Muscle of arm (tissue), 14 donors: Measurements from ENCODE around the gene MACROD1. TPM values are rescaled to one million over a fixed set of nuclear protein-coding genes. Genes with fewer than 3 reads are reported as not detected.
A peak's percentile ranks its signal among the peaks of the same experiment; 100 is the strongest.

ENCODE experiments used
- DNase-seq: peaks from one replicate; pipeline ENCODE4 v3.0.0-alpha.2; 2013
- long read RNA-seq, 11 donors: transcript quantifications; one replicate each; lab custom pipeline, GENCODE V29; 2026
- polyA plus RNA-seq, 12 donors: library from polyadenylated mRNA; unstranded; fragments of 120-200 nt; gene quantifications; one replicate each; pipeline ENCODE4 v1.2.1, GENCODE V29; 2013; ENCODE audit not compliant: insufficient read length in 12 of 12

Gene MACROD1
- 100 to 1,000 TPM in 1 of 12 donors, 10 to 100 TPM in 10, not detected in 1; 41.1 to 129 (median 55.2) TPM for polyA plus RNA-seq
- long read RNA-seq, donor 1, transcript MACROD1-201 (11 exons, 1,205 nt): major isoform, 6 of 435 reads
- long read RNA-seq, donor 1, partial matches to known transcripts: 271 of 435 reads
- long read RNA-seq, donor 1, other reads (novel, unspliced or antisense): 158 of 435 reads
- long read RNA-seq, donor 2, transcript MACROD1-201 (11 exons, 1,205 nt): major isoform, 15 of 17 reads
- long read RNA-seq, donor 2, partial matches to known transcripts: 0 of 17 reads
- long read RNA-seq, donor 2, other reads (novel, unspliced or antisense): 0 of 17 reads
- long read RNA-seq, donor 3, transcript MACROD1-201 (11 exons, 1,205 nt): major isoform, 5 of 6 reads
- long read RNA-seq, donor 3, partial matches to known transcripts: 0 of 6 reads
- long read RNA-seq, donor 3, other reads (novel, unspliced or antisense): 0 of 6 reads
- long read RNA-seq, donor 4, transcript MACROD1-201 (11 exons, 1,205 nt): major isoform, 6 of 6 reads
- long read RNA-seq, donor 4, partial matches to known transcripts: 0 of 6 reads
- long read RNA-seq, donor 4, other reads (novel, unspliced or antisense): 0 of 6 reads
- long read RNA-seq, donor 5: 0 reads
- long read RNA-seq, donor 6, transcript MACROD1-201 (11 exons, 1,205 nt): major isoform, 10 of 10 reads
- long read RNA-seq, donor 6, partial matches to known transcripts: 0 of 10 reads
- long read RNA-seq, donor 6, other reads (novel, unspliced or antisense): 0 of 10 reads
- long read RNA-seq, donor 7, transcript MACROD1-201 (11 exons, 1,205 nt): major isoform, 11 of 74 reads
- long read RNA-seq, donor 7, partial matches to known transcripts: 43 of 74 reads
- long read RNA-seq, donor 7, other reads (novel, unspliced or antisense): 20 of 74 reads
- long read RNA-seq, donor 8, transcript MACROD1-201 (11 exons, 1,205 nt): major isoform, 20 of 20 reads
- long read RNA-seq, donor 8, partial matches to known transcripts: 0 of 20 reads
- long read RNA-seq, donor 8, other reads (novel, unspliced or antisense): 0 of 20 reads
- long read RNA-seq, donor 9, transcript MACROD1-201 (11 exons, 1,205 nt): major isoform, 10 of 11 reads
- long read RNA-seq, donor 9, partial matches to known transcripts: 0 of 11 reads
- long read RNA-seq, donor 9, other reads (novel, unspliced or antisense): 0 of 11 reads
- long read RNA-seq, donor 10, transcript MACROD1-201 (11 exons, 1,205 nt): major isoform, 19 of 20 reads
- long read RNA-seq, donor 10, partial matches to known transcripts: 0 of 20 reads
- long read RNA-seq, donor 10, other reads (novel, unspliced or antisense): 0 of 20 reads
- long read RNA-seq, donor 11, transcript MACROD1-201 (11 exons, 1,205 nt): major isoform, 9 of 143 reads
- long read RNA-seq, donor 11, partial matches to known transcripts: 87 of 143 reads
- long read RNA-seq, donor 11, other reads (novel, unspliced or antisense): 47 of 143 reads

DNA sequence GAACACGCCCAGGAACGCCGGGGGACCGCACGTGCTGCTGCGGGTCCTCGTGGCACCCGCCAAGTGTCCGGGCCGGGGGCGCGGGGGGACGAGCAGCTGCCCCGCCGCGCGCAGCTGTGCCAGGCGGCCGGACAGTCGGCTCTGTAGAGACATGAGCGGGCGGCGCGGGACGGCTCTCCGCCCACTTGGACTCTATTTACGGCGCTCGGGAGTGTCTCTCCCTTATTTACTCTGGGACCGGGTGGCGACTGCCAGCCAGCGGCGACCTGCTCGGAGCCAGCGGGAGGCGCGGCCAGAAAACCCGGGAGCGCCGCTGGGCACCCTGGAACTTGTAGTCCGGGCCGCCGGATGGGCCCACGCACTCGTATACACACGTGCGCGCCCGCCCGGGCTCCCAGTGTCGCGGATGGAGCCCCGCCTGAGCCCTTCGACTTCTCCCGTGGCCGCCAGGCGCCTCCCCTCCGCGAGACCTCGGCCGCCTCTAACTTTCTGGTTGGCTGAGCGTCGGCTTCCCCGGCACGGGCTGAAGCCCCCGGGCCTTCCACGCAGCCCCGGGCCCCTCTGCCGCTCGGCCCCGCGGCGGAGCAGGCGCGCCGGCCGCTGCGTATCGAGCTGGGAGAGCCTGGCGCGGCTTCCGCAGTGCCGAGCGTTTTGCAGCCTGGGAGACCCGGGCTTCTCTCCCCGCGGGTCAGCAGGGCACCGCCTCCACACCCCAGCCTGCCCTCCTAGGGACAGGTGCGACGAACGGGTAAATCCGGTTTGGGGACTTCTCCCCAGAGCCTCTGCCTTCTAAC is at the start of gene MACROD1:
MACROD1 (minus strand) TSS at position 272 of the 794 bp plus-strand sequence; CDS start at position 153, 119 bp downstream.
- peak; percentile 82 for DNase-seq

DNA sequence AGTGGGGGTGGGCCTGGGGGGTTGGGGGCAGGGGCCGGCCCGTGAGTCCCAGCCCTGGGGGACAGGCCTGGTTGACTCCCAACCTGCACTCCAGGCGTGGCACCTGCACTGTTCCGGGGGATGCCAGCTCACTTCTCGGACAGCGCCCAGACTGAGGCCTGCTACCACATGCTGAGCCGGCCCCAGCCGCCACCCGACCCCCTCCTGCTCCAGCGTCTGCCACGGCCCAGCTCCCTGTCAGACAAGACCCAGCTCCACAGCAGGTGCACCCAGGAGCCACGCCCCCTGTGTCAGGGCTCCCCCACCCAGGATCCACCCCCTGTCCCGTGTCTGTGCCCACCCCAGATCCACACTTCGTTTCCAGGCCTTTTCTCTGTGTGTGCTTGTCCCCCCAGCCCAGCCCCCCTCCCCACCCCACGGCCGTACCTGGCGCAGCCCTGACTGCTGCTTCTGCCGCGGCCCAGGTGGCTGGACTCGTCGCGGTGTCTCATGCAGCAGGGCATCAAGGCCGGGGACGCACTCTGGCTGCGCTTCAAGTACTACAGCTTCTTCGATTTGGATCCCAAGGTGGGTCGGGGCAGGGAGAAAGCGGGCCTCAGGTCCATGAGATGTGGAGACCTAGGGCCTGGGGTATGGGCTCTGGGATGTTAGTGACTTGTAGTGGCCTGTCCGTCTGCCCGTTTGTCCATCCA is 45.4 kb upstream of the MACROD1 start:
- no peak for DNase-seq

DNA sequence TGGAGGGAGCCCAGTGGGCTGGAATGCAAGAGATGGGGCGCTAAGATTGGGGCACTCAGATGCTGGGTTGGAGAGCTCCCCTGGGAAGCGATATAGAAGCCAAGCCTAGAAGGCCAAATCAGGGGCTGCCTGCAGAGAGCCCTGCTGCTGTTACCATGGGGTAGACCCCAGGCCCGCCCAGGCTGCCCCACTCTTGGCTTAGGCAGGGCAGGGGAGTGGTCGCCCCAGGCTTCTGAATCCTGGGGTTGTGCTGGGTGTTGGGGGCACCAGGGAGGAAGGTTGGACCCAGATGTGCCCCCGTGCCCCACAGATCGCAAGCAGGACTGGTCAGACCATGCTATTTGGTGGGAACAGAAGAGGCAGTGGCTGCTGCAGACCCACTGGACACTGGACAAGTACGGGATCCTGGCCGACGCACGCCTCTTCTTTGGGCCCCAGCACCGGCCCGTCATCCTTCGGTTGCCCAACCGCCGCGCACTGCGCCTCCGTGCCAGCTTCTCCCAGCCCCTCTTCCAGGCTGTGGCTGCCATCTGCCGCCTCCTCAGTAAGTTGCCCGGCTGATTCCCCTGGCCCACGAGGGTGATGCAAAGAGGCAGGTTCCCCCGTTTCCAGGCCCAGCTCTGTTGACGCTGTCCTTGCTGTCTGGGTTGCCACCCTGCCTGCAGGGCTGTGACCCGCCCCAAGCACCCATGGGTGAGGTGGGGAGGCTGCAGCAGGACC is 44.5 kb upstream of the MACROD1 start:
- DNase-seq: no peak

DNA sequence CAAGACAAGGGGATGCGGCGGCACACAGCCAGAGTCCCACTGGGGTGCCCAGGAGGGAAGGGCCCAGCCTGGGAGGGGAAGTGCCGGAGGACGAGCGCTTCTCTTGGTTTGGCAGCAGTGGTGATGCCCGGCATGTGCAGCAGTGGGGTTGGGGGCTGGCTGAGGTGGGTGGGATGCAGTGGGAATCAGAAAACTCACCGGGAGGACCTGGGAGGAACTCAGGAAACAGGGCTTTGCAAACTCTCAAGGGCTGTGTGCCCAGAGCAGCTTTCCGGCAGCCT is 43.6 kb upstream of the MACROD1 start:
- DNase-seq: no peak

GRCh38 chr11:64208796-64209562 is 43.1 kb upstream of the MACROD1 start:
- DNase-seq: no peak

DNA sequence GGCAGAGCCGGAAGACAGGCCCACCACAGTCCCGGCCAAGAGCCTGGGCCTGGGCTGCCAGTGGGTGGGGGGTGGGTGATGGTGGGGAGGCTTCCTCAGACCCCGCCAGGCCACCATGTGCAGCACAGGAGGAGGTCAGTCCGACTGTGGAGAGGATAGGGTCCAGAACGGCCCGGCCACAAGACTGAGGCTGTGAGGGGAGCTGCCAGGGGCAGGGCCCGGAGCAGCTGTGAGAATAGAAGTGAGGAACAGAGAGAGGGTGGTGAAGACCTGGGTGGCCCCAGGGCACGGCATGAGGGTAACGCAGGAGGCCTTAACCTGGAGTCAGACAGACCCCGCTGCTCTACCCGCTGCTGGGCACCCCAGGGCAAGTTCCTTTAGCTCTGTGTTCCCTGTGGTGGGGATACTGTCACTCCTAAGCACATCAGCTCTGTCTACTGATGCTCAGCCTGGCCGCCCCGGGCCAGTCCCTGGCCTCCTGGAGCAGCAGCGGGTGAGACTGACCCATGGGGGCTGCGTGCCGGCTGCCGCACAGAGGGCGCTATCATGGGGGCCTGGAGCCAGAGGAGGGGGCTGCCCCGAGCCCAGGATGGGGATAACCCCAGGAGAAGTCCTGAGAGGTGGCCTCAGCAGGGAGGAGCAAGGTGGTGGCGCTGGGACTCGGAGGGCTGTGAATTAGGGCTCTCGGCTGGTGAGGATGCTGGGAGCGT is 42.3 kb upstream of the MACROD1 start:
- DNase-seq: no peak

GRCh38 chr11:64207256-64208085 is 41.6 kb upstream of the MACROD1 start:
- DNase-seq: peak; percentile 66

DNA sequence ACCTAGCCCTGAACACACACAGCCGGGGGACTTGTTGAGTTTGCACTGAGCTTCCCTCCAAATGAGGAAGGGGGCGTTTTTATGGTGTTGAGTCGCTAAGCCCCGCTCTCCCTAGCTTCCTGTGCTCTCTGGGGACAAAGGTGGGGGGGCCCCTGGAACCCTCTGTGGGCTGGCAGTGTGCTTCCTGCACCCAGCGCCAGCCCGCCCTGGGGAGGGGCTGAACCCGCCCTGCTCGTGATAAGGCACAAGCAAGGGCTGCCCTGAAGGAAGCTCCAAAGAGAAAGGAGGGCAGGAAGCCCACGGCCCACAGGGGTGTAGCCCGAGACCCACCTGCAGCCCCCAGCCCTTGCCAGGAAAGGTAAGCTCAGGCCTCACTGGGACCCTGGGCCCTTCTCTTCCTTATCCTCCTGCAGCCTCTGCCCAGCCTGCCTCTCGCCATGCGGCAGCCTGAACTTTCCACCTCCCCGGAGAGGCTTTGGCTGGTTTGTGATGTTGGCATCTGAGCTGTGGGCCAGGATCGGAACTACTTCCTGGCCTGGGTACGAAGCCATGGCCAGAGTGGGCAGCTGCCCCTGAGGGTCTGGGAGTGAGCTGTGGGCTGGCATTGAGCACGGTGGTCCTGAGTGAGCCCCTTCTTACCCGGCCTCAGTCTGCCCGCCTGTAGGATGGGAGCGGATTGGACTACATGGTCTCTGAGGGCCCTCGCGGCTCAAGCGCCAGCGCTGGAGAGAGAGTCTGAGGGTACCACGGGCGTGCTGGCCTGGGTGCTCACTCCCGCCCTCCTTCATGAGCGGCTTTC is 40.7 kb upstream of the MACROD1 start, which contains the start of gene FERMT3:
FERMT3 (plus strand) TSS at position 265 of the 799 bp plus-strand sequence. CDS start 644 bp downstream, outside the sequence.
- no peak for DNase-seq

DNA sequence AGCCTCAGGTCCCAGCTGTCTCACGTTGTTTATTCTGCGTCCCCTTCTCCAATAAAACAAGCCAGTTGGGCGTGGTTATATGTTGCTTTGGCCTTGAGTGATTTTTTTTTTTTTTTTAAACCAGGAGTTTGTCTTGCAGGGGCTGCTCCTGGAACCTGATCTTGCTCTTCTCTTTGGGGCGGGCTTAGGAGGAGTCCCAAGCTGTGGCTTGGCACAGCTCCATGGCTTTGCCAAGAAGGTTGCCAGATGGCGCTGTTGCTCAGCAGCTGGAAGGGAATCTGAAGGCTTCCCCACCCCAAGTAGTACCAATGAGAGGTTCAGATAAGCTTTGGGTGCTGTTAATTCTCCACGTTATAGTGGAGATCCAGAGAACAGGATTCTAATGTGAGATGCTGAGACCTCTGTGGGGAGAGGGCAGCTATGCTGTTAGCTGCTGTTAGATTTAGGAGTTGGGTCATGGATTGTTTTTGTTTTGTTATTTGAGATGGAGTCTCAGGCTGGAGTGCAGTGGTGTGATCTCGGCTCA is 38.6 kb upstream of the MACROD1 start:
- peak; percentile 82 for DNase-seq

DNA sequence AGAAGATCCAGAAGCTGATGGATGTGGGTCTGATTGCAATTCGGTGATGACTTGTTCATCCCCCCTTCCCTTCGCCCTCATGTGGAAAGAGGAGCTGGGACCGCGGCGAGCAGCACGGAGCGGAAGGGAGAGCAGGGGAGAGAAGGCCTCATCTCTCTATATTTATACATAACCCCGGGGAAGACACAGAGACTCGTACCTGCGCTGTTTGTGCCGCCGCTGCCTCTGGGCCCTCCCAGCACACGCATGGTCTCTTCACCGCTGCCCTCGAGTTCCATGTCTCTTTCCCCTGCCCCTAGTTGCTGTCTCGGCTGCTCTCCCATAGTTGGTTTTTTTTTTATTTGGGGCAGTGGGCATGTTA is 38.1 kb upstream of the MACROD1 start:
- no peak for DNase-seq

DNA sequence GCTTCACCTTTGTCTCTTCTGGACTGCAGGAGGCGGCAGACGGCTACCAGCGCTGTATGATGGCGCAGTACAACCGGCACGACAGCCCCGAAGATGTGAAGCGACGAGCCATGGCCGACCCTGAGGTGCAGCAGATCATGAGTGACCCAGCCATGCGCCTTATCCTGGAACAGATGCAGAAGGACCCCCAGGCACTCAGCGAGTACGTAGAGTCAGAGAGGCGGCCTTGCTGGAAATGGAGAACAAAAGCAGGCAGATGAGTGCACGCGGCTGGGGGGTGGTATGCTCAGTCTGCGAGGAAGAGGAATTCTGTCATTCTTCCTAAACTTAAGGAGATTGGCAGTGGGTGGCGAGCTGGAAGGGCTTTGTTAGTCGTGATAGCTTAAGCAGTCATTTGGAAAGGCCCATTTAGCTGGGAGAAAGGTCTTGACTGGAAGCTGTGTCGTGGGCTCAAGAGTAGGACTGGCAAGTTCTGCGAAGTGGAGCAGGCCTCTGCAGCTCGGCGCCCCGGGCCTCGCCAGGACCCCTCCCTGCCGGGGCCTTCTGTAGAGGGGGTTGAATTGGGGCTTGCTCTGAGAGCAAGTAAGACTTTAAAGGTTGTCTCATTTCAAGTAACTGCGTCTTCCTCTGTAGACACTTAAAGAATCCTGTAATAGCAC is 37.6 kb upstream of the MACROD1 start:
- DNase-seq: no peak

DNA sequence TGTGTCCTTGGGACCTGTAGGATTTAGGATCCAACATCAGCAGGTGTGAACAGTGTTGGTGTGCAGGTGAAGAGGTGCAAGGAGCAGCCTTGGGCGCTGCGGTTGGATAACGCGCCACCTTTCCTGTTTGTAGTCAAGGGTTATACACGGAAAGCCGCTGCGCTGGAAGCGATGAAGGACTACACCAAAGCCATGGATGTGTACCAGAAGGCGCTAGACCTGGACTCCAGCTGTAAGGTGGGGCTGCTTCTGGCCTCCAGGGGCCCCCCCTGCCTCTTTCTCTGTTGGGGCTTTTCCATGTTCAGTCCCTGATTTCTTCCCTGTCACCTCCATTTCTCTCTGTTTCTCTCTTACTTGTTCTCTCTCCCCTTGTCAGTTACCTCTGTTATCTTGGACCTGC is 37.1 kb upstream of the MACROD1 start:
- DNase-seq: no peak

- DNase-seq: no peak
Measured at GRCh38 chr11:64201543-64201942, 35.6 kb upstream of the MACROD1 start.

GRCh38 chr11:64198511-64198910 is 32.6 kb upstream of the MACROD1 start:
- no peak for DNase-seq

GRCh38 chr11:64196626-64197025 is 30.7 kb upstream of the MACROD1 start:
- DNase-seq: no peak
